Lower lobe of right lung (tissue), 2 donors: ENCODE data around the gene YIPF6. TPM values are rescaled to one million over a fixed set of nuclear protein-coding genes. Genes with fewer than 3 reads are reported as not detected.

Source experiments
- ATAC-seq, 2 donors: fragments of 200-7000 bp; cut with Tn5 transposase; one replicate each; pipeline ENCODE4 v1.9.1; 2020 to 2022; ENCODE audit warnings: mild to moderate bottlenecking in 2 of 2, moderate library complexity in 2 of 2
- DNase-seq: peaks from one replicate; pipeline ENCODE4 v3.0.0-alpha.2; 2020
- H3K27ac ChIP-seq: fragments of 200-600 bp; one replicate; pipeline ENCODE4 v1.8.0; 2022
- H3K27me3 ChIP-seq: fragments of 200-600 bp; one replicate; pipeline ENCODE4 v1.8.0; 2022; ENCODE audit warnings: low read depth
- H3K36me3 ChIP-seq: fragments of 200-600 bp; one replicate; pipeline ENCODE4 v1.8.0; 2022; ENCODE audit warnings: mild to moderate bottlenecking
- H3K4me1 ChIP-seq: fragments of 200-600 bp; one replicate; pipeline ENCODE4 v1.8.0; 2022
- H3K4me3 ChIP-seq: fragments of 200-600 bp; one replicate; pipeline ENCODE4 v1.8.0; 2022; ENCODE audit warnings: mild to moderate bottlenecking
- H3K9me3 ChIP-seq: fragments of 200-600 bp; one replicate; pipeline ENCODE4 v1.8.0; 2022
- CTCF ChIP-seq: fragments of 200-600 bp; IDR thresholded peaks from one replicate; pipeline ENCODE4 v1.8.0; 2022; ENCODE audit warnings: antibody characterized with exemption, mild to moderate bottlenecking
- intact Hi-C: fragments of 100-400 bp; cut with DNase I; formaldehyde crosslinking; loops from one replicate; pipeline ENCODE4 v1.11.0; 2022
- long read RNA-seq: library from polyadenylated mRNA; unstranded; transcript quantifications from one replicate; pipeline ENCODE4 v2.0.0, GENCODE V29; 2021
- total RNA-seq: library from RNA; stranded (reverse); fragmentation: NEBNext Ultra II Directional; extraction: Animal tissue kit (Norgen Biotek cat#: 25700); gene quantifications from one replicate; pipeline ENCODE4 v1.2.1, GENCODE V29; 2021
- donor health status: DM: no; HTN: yes; CAD: no; lungs with severe emphysema.

Gene YIPF6, protein sequence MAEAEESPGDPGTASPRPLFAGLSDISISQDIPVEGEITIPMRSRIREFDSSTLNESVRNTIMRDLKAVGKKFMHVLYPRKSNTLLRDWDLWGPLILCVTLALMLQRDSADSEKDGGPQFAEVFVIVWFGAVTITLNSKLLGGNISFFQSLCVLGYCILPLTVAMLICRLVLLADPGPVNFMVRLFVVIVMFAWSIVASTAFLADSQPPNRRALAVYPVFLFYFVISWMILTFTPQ
- total RNA-seq, result 45.0 TPM
- long read RNA-seq, full-length matches to known transcripts, result 59 of 67 reads
- long read RNA-seq, partial matches to known transcripts, result 2 of 67 reads
- long read RNA-seq, other reads (novel, unspliced or antisense), result 6 of 67 reads

DNA sequence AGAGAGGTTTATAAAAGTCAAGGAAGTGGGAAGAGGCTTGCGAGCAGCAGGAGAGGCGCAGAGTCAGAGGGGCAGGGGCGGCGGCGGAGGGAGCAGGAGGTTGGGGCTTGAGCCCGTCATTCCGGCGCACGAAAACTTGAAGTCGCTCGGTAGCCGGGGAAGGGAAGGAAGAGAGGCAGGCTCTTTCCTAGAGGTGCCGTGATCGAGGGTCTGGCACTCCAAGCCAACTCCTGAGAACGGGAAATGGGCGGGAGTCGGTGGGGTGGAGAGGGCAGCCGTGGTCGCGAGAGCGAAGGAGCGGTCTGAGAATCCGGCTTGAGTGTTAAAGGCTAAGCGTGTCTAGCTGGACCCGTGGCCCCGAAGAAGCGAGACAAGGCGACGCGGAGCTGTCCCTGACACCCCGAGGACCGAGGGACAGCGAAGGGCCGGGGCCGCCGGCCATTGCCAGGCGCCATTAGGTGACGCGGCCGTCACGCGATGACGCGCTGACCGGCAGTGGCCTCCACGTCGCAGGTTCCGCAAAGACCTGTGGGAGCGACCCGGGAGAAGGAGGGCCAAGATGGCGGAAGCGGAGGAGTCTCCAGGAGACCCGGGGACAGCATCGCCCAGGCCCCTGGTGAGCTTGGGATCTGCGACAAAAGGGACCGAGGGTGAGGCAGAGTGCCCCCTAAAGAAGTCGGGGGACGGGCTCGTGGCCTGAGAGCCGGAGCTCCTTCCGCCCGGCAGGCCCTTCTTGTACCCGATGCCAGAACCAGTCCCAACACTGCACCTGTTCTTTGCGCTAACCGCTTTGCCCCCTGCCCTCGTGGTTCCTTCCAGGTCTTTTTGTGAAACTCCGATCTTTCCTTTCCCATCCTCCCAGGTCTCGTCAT, at the start of gene YIPF6:
Gene YIPF6, plus strand, starts transcription at position 544 of the 872 bp plus-strand sequence. Its CDS starts 16 bp downstream, at position 560.
- intact Hi-C loops, result no loop called here
- Histone ChIP-seq H3K27ac (peak within 1 kb of the TSS; percentile 95), H3K4me3 (peak within 1 kb of the TSS; percentile 61), H3K36me3 (no peaks in the 10 kb centered on the region), H3K4me1 (peaks cover 9% of the 10 kb centered on the region), H3K9me3 (no peaks in the 10 kb centered on the region), H3K27me3 (no peaks in the 10 kb centered on the region)
- DNase-seq, result peak; percentile 87
- ATAC-seq, result peak; percentile 98
- no peak for TF ChIP-seq CTCF

DNA sequence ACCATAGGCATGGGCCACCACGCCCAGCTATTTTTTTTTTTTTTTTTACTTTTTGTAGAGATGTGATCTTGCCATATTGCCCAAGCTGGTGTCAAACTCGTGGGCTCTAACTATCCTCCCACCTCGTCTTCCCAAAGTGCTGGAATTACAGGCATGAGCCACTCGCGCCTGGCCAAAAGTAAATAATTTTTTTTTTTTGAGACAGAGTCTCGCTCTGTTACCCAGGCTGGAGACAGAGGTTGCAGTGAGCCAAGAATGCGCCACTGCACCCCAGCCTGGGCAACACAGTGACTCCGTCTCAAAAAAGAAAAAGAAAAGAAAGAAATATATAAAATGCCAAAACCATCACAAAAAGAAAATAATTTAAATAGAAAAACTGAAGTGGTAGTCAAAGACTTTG, 47.1 kb upstream of the YIPF6 start:
- Histone ChIP-seq H3K27me3 (no peaks in the 10 kb centered on the region), H3K9me3 (no peaks in the 10 kb centered on the region), H3K27ac (no peak overlapping the region), H3K4me3 (no peak overlapping the region), H3K4me1 (no peaks in the 10 kb centered on the region), H3K36me3 (no peaks in the 10 kb centered on the region)
- intact Hi-C loops, result no loop called here
- no peak for TF ChIP-seq CTCF
- no peak for ATAC-seq
- no peak for DNase-seq

DNA sequence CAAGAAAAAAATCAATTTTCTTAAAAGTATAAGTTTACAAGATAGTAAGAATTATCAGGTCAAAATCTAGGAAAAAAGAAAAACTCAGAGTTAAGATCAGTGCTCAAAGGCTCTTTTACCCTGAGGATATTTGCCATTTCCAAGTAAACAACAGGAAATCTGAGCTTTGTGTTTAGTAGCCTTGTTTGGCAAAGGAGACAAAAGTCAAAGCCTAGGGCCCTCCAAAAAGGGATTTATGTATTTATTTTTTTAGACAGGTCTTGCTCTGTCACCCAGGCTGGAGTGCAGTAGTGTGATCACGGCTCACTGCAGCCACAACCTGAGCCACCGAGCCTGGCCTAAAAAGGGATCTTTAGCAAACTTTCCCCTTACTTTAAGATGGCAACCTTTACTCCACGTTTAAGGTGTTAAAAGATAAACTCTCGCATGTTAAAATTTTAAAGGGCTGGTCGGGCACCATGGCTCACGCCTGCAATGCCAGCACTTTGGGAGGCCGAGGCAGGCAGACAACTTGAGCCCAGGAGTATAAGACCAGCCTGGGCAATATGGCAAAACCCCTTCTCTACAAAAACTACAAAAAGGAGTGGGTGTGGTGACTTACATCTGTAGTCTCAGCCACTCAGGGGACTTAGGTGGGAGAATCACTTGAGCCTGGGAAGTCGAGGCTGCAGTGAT, 44.2 kb upstream of the YIPF6 start:
- Histone ChIP-seq H3K36me3 (no peaks in the 10 kb centered on the region), H3K27ac (peak overlapping the region; percentile 31), H3K4me1 (no peaks in the 10 kb centered on the region), H3K4me3 (no peak overlapping the region), H3K27me3 (no peaks in the 10 kb centered on the region), H3K9me3 (no peaks in the 10 kb centered on the region)
- intact Hi-C loops, result no loop called here
- TF ChIP-seq CTCF, result no peak
- DNase-seq (no peak), ATAC-seq (peak in 1 of 2 donors; percentile 29)

DNA sequence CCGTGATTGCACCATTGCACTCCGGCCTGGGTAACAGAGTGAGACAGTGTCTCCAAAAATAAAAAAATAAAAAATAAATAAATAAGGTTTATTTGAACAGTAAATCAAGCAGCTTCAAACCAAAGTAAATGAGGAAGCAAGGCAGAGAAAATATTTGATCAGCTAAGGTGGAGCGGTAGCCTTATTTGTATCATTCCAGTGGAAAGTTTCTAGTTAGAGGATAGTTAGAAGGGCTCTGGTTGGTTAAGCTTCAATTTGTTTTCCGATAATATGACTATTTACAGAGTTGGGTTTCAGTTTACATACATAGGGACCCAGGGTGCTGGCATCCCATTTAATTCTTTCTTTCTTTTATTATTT, 43.7 kb upstream of the YIPF6 start:
- no peak overlapping the region for H3K27ac ChIP-seq
- no peak for TF ChIP-seq CTCF
- ATAC-seq, result peak in 1 of 2 donors; percentile 81
- no peaks in the 10 kb centered on the region for H3K36me3 ChIP-seq
- H3K9me3 ChIP-seq, result no peaks in the 10 kb centered on the region
- no peaks in the 10 kb centered on the region for H3K27me3 ChIP-seq
- H3K4me1 ChIP-seq, result no peaks in the 10 kb centered on the region
- intact Hi-C loops, result no loop called here
- no peak for DNase-seq
- H3K4me3 ChIP-seq, result no peak overlapping the region

GRCh38 chrX:68461093-68461492, 37.8 kb upstream of the YIPF6 start:
- H3K4me3 ChIP-seq, result no peak overlapping the region
- H3K36me3 ChIP-seq, result no peaks in the 10 kb centered on the region
- DNase-seq (no peak), ATAC-seq (peak in 1 of 2 donors; percentile 52)
- intact Hi-C loops, result no loop called here
- no peaks in the 10 kb centered on the region for H3K27me3 ChIP-seq
- H3K27ac ChIP-seq, result peak overlapping the region; percentile 31
- H3K4me1 ChIP-seq, result peaks cover 4% of the 10 kb centered on the region
- no peak for TF ChIP-seq CTCF
- H3K9me3 ChIP-seq, result no peaks in the 10 kb centered on the region
